Measurements from ENCODE around the gene PIK3R2. TPM values are rescaled to one million over a fixed set of nuclear protein-coding genes. Genes with fewer than 3 reads are reported as not detected.

PIK3R2 gene
- total and polyA plus RNA-seq, 7 donors, result 1.8 to 18.0 (median 7.9) TPM

- Histone ChIP-seq H3K4me1 (no peaks in the 10 kb centered on the region), H3K4me3 (no peak overlapping the region), H3K27me3 (no peaks in the 10 kb centered on the region), H3K9me3 (no peaks in the 10 kb centered on the region), H3K27ac (no peak overlapping the region), H3K36me3 (peaks cover 0 to 46% (median 0%) of the 10 kb centered on the region in 4 donors)
- DNase-seq, result no peak
- 45 to 85% methylated on average over 18 of the region's 18 CpGs for WGBS, 2 donors
- no peak for TF ChIP-seq POLR2A (IDR thresholded peaks at IDR 0.05)
- TF ChIP-seq CTCF (IDR thresholded peaks at IDR 0.05), result no peak
- no peak for TF ChIP-seq POLR2AphosphoS5 (IDR thresholded peaks at IDR 0.05)
- TF ChIP-seq EP300 (IDR thresholded peaks at IDR 0.05), result no peak
- intact Hi-C loops (cut with DNase I), result no loop called here
Observed at GRCh38 chr19:18135712-18136584, 17.0 kb upstream of the PIK3R2 start.

- Histone ChIP-seq H3K4me3 (no peak overlapping the region), H3K27ac (no peak overlapping the region), H3K27me3 (no peaks in the 10 kb centered on the region), H3K4me1 (no peaks in the 10 kb centered on the region), H3K36me3 (peaks cover 0 to 42% (median 0%) of the 10 kb centered on the region in 4 donors), H3K9me3 (no peaks in the 10 kb centered on the region)
- WGBS, 2 donors, result 53 to 87% methylated on average over 11 of the region's 11 CpGs
- TF ChIP-seq CTCF (IDR thresholded peaks at IDR 0.05) (no peak), POLR2AphosphoS5 (IDR thresholded peaks at IDR 0.05) (no peak), EP300 (IDR thresholded peaks at IDR 0.05) (no peak), POLR2A (IDR thresholded peaks at IDR 0.05) (no peak)
- intact Hi-C loops (cut with DNase I), result no loop called here
- DNase-seq, result no peak
Observed at GRCh38 chr19:18137242-18137641, 15.7 kb upstream of the PIK3R2 start.

- no peak for TF ChIP-seq EP300 (IDR thresholded peaks at IDR 0.05)
- H3K4me1 ChIP-seq, result no peaks in the 10 kb centered on the region
- intact Hi-C loops (cut with DNase I), result no loop called here
- no peak overlapping the region for H3K27ac ChIP-seq
- H3K36me3 ChIP-seq, result peaks cover 0 to 36% (median 0%) of the 10 kb centered on the region in 4 donors
- WGBS, 2 donors, result 95 to 96% methylated on average over 9 of the region's 9 CpGs
- H3K27me3 ChIP-seq, result no peaks in the 10 kb centered on the region
- H3K9me3 ChIP-seq, result no peaks in the 10 kb centered on the region
- H3K4me3 ChIP-seq, result no peak overlapping the region
- no peak for DNase-seq
Observed at GRCh38 chr19:18137657-18138339, 15.2 kb upstream of the PIK3R2 start.

- H3K27ac ChIP-seq, result no peak overlapping the region
Observed at GRCh38 chr19:18140473-18140872, 12.5 kb upstream of the PIK3R2 start.

More at GRCh38 chr19:18140473-18140872, 12.5 kb upstream of the PIK3R2 start:
- H3K36me3 ChIP-seq, result peaks cover 8 to 47% (median 10%) of the 10 kb centered on the region in 4 donors
- no peaks in the 10 kb centered on the region for H3K9me3 ChIP-seq
- intact Hi-C loops (cut with DNase I), result no loop called here
- H3K4me3 ChIP-seq, result no peak overlapping the region
- WGBS, 2 donors, result 99% methylated on average over 1 of the region's 1 CpG
- TF ChIP-seq POLR2AphosphoS5 (IDR thresholded peaks at IDR 0.05) (no peak), CTCF (IDR thresholded peaks at IDR 0.05) (no peak), POLR2A (IDR thresholded peaks at IDR 0.05) (no peak), EP300 (IDR thresholded peaks at IDR 0.05) (no peak)
- no peaks in the 10 kb centered on the region for H3K4me1 ChIP-seq
- DNase-seq, result no peak
- H3K27me3 ChIP-seq, result no peaks in the 10 kb centered on the region

Data from sigmoid colon (tissue), 7 donors.